GM18858 (cell line): ENCODE data around the gene SHROOM2.

Experiments used
- ATAC-seq: cut with Tn5 transposase; IDR thresholded peaks from one replicate; pipeline ENCODE4 v1.9.1; 2021; ENCODE audit not compliant: unreplicated experiment

The SHROOM2 gene

DNA sequence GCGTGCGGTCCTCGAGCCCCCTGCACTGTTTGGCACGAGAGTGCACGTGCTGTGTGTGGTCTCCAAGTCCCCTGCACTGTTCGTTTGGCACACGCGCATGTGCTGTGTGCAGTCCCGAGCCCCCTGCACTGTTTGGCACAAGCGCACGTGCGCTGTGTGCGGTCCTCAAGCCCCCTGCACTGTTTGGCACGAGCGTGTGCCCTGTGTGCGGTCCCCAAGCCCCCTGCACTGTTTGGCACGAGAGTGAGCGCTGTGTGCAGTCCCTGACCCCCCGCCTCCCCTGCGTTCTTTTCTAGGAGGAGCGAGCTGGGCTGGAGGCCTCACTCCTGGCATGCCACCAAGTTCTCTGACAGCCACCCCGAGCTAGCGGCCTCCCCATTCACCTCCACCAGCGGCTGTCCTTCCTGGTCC lies 104.5 kb downstream of the SHROOM2 start:
- ATAC-seq, result no peak

DNA sequence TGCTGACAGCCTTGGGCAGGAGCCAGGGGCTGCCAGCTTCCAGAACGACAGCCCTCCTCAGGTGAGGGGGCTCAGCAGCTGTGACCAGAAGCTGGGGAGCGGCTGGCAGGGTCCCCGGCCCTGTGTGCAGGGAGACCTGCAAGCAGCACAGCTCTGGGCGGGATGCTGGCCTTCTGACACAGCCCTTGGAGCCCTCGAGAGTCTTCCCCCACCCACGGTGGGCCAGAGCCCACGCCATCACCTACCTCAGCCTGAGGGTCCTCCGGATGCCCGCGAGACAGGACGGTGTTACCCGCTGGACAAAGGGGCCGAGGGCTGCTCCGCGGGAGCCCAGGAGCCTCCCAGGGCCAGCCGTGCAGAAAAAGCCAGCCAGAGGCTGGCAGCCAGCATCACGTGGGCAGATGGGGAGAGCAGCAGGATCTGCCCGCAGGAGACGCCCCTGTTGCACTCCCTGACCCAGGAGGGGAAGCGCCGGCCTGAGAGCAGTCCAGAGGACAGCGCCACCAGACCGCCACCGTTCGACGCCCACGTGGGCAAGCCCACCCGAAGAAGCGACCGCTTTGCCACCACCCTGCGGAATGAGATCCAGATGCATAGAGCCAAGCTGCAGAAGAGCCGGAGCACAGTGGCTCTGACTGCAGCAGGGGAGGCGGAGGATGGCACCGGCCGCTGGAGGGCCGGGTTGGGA lies 109.1 kb downstream of the SHROOM2 start:
- ATAC-seq, result no peak

DNA sequence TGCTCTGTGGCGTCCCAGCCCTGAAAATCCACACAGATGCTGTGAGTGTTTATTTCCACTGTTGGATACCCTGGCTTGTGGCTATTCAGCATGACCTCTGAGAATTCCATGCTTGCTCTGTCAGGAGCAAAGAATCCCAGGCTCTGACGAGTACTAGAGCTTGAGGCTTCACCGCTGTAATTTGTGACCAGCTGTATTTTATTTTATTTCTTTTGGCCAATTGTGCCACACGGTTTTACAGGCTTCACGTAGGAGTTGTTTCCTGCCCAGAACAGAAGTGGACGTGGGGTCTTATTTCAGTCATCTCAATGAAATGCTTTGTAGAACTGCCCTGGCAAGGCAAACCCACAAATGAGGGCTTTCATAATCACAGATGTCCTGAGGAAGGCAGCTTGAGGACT lies 111.5 kb downstream of the SHROOM2 start:
- ATAC-seq, result no peak

DNA sequence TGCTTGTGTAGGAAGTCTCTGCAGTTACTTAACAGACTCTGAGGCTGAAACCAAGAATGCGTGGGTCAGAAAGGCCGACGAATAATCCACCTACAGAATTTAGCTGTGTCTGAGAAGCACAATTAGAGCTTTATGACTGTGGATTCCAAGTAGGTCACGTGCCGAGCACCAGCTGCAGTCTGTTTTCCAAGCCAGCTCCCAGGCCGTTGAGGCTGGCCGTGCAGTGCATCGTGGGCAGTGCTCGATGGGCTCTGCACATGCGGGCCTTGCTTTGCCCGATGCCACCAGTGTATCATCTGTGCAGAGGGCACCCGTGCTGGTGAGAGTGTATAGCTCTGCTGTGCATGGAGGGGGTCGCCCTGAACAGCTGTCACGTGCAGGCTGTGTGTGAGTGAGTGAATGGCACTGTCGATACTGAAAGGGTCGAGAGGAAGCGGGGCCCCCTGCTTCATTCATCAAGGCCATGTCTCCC lies 113.4 kb downstream of the SHROOM2 start:
- no peak for ATAC-seq

DNA sequence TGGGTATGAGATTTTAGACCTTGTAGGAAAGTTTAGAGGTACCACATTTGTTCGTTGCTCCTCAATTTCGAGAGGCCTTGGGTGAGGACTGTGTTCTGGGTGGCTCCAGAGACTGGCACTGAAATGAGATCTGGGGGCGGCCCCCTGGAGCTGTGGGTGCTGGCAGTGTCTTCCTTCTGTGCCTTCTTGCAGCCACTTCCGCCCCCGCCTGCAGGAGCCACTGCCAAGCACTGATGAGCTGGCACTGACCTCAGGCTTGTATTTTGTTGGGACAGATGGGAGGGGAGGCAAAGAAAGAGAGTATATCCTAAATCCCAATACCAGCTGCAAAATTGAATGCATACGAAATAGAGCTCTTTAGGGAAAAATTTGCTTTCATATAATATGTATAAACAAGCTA lies 116.4 kb downstream of the SHROOM2 start:
- no peak for ATAC-seq

DNA sequence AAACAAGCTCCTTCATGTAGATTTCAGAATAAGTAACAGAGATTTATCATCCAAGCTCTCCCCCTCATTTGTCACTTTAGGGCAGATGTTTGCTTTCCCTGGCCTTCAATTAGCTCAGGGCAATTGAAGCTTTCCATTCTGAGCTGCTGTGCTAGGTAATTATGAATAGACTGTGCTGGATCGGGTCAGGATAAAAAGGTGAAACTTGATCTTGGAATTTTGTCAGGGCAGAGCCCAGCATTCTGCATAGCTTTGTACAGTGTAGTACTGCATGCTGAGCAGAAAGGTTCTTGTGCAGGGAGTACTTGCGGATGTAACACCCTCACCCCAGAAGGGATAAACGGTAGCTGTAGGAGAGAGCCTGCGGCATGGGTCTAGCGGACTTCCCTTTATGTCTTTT lies 116.9 kb downstream of the SHROOM2 start:
- ATAC-seq, result no peak

DNA sequence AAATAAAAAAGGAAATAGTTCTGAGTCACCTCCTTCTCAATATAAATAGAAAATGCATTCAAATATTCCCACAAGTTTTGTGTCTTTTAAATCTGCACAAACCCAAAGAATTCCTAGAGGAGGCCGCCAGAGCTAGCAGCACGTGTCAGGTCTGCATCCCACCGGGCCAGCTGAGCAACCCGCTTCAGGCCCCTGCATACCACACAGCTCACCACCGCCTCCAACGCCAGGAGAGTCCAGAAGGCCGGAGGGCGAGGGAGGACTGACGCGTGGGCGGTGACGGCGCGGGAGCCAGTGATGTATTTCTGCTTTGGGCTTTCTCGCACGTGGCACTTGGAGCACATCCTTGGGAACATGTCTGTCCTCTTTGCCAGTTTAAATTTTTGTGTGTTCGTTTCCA lies 119.1 kb downstream of the SHROOM2 start:
- ATAC-seq, result no peak

DNA sequence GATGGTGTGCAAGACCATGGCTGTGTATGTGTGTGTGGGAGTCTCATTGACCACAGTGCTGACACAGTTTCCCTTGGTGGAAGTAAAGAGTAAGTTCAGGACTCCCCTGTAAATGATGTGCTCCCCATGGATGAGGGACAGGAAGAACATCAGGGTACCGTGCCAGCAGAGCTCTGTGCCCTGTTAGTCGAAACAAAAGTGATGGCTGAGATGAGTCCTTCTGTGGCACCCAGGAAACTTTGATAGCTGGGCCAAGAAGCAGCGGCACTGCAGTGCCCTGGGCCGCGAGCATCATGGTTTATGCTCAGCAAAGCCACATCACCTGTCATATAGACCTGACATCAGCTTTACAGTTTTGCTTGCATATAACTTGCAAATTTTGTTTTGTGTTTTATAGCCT lies 119.5 kb downstream of the SHROOM2 start:
- no peak for ATAC-seq

DNA sequence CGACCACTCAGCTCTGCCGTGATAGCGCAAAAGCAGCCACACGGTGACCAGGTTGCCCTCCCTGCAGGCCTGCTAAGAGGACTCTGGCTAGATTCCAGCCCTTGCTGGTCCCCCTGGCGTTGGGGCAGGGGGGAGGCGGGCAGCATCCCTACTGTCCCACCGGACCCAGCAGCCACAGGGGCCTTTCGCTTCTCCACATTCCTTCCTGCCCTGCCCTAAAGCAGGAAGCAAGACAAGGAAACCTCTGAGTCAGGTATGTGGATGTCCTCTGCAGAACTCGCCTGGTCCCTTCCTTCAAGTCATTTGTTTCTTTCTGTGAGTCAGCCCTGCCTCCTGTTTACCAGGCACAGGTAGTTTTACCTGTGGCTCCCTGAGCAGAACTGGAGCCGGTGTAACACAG lies 120.7 kb downstream of the SHROOM2 start:
- ATAC-seq, result no peak

DNA sequence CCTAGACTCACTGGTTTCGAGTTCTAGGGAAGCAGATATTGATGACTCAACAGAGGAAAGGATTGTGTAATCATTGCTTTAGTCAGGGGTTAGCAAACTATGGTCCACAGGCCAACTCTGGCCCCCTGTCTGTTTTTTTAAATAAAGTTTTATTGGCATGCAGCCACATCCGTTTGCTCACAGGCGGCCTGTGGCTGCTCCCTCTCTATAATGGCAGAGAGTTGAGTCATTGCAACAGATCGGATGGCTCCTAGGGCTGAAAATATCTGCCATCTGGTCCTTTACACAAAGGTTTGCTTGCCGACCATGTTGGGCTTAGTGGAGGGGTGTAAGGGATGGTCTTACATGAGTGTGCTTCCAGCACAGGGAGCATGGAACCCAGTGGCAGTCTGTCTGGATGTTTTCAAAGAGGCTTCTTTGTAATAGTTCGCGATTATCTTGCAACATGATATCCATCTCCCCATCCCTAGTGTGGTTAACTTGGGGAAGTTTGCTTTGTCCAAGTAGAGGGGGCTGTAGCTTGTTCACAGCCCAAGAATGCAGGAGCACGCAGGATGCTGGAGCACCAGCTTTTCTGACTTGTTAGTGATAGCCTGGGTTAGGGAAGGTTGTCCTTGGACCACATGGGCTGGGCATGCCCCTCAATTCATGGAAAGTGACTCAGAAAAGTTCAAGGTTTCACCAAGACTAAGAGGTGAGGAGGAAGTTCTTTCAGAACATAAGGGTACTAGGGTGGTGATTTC lies 121.6 kb downstream of the SHROOM2 start:
- no peak for ATAC-seq

DNA sequence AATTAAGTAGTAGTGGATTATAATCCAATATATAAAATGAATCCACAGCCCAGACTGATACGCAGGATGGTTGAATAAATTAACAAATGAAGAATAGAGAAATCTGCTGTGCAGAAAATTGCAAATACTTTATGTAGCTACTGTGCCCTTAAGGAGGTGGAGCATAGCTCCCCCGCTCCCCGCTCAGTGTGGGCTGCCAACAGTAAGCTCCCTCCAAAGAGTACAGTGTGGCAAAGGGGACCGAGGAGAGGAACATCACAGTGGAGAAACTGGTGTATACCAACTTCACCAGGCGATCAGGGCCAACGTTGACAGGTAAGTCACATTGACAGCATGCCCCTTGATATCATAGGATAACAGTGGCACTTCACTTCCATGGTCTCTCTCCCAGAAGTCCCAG lies 123.0 kb downstream of the SHROOM2 start:
- no peak for ATAC-seq

DNA sequence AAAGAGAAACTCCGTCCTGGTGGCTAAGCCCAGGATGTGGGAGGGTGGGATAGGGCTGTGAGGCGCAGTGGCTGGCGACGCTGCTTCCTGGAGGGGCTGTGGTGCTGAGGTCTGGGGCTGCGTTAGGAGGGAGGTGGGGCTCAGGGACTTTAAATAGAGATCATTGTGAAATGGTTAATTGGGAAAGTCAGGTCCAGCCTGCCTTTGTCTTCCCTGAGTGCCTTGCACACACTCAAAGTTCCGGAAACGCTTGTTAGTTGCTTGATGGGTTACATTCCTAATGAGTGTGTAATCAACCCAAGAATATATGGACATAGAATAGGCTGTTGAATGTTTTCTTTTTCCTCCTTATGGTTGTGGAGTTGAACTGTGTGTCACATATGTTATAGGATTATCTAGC lies 125.3 kb downstream of the SHROOM2 start:
- no peak for ATAC-seq

DNA sequence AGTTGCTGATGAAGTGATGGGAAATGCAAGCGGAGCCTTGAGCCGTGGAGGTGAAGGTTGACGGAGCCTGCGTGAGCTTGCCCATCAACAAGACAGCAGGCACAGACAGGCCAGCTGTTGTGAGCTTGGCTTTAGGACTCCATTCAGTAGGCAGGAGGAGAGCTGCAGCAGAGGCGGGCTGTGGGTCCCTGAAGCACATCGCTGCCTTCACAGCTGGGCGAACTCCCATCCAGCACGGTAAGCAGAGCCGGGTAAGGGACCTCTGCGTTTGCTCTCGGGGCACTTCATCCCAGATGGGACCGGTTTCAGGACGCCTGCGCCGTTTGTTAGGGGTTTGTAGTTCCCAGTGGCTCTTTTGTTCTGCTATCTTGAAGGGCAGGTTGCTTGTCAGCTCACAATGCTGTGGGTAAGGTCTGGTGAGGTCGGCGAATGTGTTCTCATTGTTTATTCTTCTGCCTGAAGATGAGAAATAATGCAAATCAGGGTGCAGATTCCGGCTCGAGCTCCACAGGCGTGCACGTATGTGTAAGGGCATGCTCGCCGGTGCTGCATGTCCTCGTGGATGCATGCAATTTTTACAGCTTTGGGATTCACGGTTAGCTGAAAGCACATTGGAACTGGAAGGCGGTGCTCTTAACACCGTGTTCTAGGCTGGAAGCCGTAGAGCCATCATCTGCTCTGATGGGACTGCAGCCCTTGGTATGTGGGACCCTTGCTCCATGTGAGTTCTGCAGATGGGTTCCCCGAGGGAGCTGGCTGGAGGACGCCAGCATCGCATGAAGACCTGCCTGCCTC lies 126.3 kb downstream of the SHROOM2 start:
- no peak for ATAC-seq

DNA sequence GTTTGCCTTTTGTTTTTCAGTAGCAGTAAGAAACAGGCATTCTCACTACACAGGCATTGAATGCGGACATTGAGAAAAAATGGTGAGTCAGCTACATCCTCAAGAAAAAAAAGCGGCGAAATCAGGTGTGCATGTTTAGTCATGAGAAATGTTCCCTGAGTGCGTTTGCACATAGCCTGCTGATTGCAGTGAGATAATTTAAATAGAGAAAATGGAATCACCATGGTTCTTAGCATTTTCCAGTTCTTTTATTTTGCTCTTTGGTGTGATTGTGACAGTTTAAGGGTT lies 126.9 kb downstream of the SHROOM2 start:
- ATAC-seq, result no peak

DNA sequence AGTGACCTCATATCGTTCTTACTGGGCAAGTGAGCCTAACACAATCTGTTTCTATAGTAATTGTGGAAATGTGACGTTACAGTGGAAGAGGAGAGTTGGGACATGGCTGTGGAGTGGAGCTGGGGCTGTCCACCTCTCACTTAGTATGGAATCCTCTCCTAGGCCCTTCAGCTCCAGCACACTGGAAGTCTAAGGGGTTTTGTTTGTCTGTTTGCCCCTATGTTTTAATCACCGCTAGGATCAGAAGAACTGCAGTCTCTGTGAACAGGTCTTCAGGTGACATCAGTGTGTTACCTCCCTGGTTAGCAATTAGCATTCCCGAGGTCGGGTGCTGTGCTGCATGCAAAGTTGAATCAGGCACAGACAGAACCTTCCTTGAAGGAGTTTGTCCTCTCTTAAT lies 131.6 kb downstream of the SHROOM2 start:
- ATAC-seq, result no peak

DNA sequence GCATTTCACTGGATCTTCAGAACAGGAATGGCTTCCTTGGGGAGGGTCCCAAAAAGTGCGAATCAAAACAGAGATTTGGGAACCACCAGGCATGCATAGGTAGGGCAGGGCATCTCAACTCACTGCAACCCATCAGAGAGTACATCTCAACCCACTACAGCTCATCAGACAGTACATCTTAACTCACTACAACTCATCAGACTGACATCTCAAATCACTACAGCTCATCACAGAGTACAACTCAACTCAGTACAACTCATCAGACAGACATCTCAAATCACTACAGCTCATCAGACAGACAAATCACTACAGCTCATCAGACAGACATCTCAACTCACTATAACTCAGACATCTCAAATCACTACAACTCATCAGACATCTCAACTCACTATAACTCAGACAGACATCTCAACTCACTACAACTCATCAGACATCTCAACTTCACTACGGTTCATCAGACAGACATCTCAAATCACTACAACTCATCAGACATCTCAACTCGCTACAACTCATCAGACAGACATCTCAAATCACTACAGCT lies 133.5 kb downstream of the SHROOM2 start:
- no peak for ATAC-seq

DNA sequence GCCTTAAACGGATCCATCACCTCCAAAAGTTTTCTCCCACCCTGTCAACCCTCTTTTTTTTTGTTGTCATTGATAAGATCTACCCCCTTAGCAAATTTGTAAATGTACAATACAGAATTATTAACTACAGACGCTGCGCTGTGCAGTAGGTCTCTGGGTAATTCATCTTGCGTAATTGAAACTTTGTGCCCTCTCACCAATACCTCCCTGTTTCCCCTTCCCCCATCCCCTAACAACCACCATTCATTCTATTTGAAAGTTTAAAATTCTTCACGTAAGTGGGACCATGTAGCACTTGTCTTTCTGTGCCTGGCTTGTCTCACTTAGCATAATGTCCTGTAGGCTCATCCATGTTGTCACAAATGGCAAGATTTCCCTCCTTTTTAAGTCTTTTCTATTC lies 135.2 kb downstream of the SHROOM2 start:
- no peak for ATAC-seq

DNA sequence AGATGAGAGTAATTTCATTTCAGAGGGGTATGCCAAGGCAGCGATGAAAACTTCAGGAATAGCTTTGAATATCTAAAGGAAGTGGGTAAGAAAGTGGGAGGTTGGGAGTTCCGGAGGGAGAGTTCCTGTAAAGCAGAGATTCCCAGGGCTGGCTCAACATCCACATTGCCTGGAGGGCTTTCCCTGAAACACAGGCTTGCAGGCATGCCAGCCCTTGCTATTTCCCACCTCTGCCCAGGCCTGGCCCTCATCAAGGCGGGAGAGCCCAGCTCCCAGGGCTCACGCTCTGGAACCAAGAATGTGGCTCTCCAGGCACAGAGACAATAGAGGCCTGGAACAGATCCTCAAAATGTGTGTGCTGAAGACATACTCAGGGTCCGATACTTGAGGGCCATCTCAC lies 137.1 kb downstream of the SHROOM2 start:
- no peak for ATAC-seq

DNA sequence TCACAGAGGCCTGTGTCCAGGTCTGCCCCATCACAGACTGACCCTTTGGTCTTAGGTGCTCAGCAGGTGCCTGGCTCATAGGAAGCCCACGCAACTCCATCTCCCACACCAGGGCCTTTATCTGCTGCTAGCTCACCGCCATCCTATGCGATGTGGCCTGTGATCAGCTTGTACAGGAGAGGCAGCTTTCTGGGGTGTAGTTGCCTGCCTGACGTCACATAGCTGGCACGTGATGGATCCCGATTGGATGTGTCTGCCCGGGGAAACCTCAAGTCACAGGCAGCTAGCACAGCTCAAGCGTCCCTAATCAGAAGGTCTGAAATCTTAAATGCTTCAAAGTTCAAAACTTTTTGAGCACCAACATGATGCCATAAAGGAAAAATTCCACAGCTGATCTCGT lies 139.8 kb downstream of the SHROOM2 start:
- no peak for ATAC-seq

DNA sequence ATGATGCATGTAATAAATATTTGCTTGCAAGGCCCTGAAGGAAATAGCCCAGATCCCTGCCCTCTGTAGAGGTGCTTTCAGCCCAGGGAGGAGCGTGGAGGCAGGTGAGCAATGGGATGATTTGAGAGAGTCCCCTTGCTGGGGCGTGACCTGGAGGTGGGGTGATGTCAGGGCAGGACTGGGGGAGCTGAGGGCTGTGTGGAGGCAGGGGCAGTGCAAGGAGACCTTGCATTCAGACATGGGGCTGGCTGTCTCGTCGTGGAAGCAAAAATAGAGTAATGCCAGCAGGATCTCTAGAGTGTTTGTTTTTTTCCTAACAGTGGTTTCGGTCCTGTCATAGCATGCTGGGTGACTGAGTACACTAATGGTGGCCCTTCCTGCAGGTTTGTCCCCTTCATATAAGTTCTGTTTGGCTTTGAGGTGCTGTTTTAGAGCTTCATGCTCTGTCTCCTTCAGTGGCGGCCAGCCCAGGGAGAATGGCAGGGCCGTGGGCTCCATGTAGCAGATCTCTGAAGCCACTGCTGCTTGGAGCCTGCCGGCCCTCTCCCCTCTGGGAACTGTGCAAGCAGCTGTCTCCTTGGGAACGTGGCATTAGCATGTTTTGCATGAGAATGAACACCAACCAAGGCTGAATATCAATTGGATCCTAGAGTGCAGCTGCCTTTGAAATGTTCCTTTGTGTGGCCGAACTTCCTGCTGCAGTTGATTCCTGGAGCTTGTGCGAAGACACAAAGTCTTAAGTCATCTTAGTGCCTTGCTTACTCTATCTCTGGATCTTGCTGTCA lies 141.7 kb downstream of the SHROOM2 start:
- ATAC-seq, result no peak

DNA sequence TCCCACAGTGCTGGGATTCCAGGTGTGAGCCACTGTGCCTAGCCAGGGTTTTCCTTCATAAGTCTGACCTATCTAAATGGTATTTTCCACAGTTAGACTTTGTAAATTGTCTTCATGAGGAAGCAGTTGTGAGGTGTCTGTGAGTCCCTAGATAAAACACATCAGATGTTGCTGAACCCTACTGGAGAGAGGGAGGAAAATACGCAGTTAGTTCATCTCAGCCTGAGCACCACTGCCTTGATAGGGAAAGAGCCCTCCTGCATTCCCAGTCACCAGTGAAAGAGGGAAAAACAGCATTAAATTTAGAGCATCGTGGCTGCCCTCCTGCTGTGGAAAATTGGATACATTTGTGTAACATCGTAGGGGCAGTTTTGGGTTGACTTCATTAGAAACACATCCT lies 149.2 kb downstream of the SHROOM2 start:
- ATAC-seq, result no peak
